Astrocyte (in vitro differentiated cells and primary cell): Measurements from ENCODE around the gene UGCG. TPM values are rescaled to one million over a fixed set of nuclear protein-coding genes. Genes with fewer than 3 reads are reported as not detected.

Experiments used
- DNase-seq: peaks from one replicate; pipeline ENCODE4 v3.0.0-alpha.2; 2010; ENCODE audit warnings: low read depth
- FAIRE-seq: peaks from 2 replicates; lab custom pipeline; 2011; peaks lifted over from hg19 to GRCh38; lab: Jason Lieb, UNC
- H2AFZ ChIP-seq: 2 replicates; pipeline ENCODE4 v1.6.0; 2012; ENCODE audit warnings: low read depth, low read length, inconsistent platforms
- H3K27ac ChIP-seq: 2 replicates; pipeline ENCODE4 v1.5.1; 2011; ENCODE audit warnings: low read depth, low read length, inconsistent platforms
- H3K27me3 ChIP-seq: 2 replicates; pipeline ENCODE4 v1.6.0; 2011; ENCODE audit warnings: low read length, inconsistent platforms; ENCODE audit not compliant: insufficient read depth
- H3K36me3 ChIP-seq: 2 replicates; pipeline ENCODE4 v1.5.1; 2011; ENCODE audit warnings: low read length, inconsistent platforms; ENCODE audit not compliant: insufficient read depth
- H3K4me1 ChIP-seq: 2 replicates; pipeline ENCODE4 v1.5.1; 2011; ENCODE audit warnings: low read length, inconsistent platforms; ENCODE audit not compliant: insufficient read depth
- H3K4me2 ChIP-seq: 2 replicates; pipeline ENCODE4 v1.6.0; 2012; ENCODE audit warnings: low read length, inconsistent platforms
- H3K4me3 ChIP-seq: 2 replicates; pipeline ENCODE4 v1.5.1; 2011; ENCODE audit warnings: low read depth, mild to moderate bottlenecking, low read length, inconsistent platforms; ENCODE audit not compliant: insufficient read depth
- H3K79me2 ChIP-seq: 2 replicates; pipeline ENCODE4 v1.6.0; 2012; ENCODE audit warnings: mild to moderate bottlenecking, low read length, inconsistent platforms; ENCODE audit not compliant: insufficient read depth
- H3K9ac ChIP-seq: 2 replicates; pipeline ENCODE4 v1.6.0; 2012; ENCODE audit warnings: mild to moderate bottlenecking, low read length, inconsistent platforms
- H3K9me3 ChIP-seq: 2 replicates; pipeline ENCODE4 v1.5.1; 2012; ENCODE audit warnings: low read depth, mild to moderate bottlenecking, low read length, inconsistent platforms; ENCODE audit not compliant: insufficient read depth
- H4K20me1 ChIP-seq: 2 replicates; pipeline ENCODE4 v1.6.0; 2012; ENCODE audit warnings: low read length, inconsistent platforms; ENCODE audit not compliant: insufficient read depth
- H3K27ac Mint-ChIP-seq: one replicate; pipeline ENCODE4 v1.8.0; 2021; ENCODE audit warnings: mild to moderate bottlenecking, mixed read lengths; ENCODE audit not compliant: unreplicated experiment
- H3K27me3 Mint-ChIP-seq: one replicate; pipeline ENCODE4 v1.8.0; 2021; ENCODE audit warnings: low read depth, mixed read lengths; ENCODE audit not compliant: unreplicated experiment
- H3K36me3 Mint-ChIP-seq: one replicate; pipeline ENCODE4 v1.8.0; 2021; ENCODE audit warnings: low read depth, mixed read lengths; ENCODE audit not compliant: unreplicated experiment
- H3K4me1 Mint-ChIP-seq: one replicate; pipeline ENCODE4 v1.8.0; 2021; ENCODE audit warnings: low read depth, mixed read lengths; ENCODE audit not compliant: unreplicated experiment
- H3K4me3 Mint-ChIP-seq: one replicate; pipeline ENCODE4 v1.8.0; 2021; ENCODE audit warnings: mild to moderate bottlenecking, moderate library complexity, mixed read lengths; ENCODE audit not compliant: unreplicated experiment
- H3K9me3 Mint-ChIP-seq: one replicate; pipeline ENCODE4 v1.8.0; 2021; ENCODE audit warnings: mild to moderate bottlenecking, mixed read lengths; ENCODE audit not compliant: unreplicated experiment
- EZH2 ChIP-seq: IDR thresholded peaks from 2 replicates; pipeline ENCODE4 v1.6.1; 2012; ENCODE audit warnings: mild to moderate bottlenecking, low read length, inconsistent platforms; ENCODE audit not compliant: insufficient read depth
- total RNA-seq: library from RNA; stranded (reverse); gene quantifications from 2 replicates; pipeline ENCODE4 v1.2.1, GENCODE V29; 2021
- TF ChIP-seq, protein P1 (sequence below): IDR thresholded peaks from 2 replicates; pipeline ENCODE4 v1.5.1; 2011; ENCODE audit warnings: low read depth, mild to moderate bottlenecking, inconsistent platforms, low read length, moderate library complexity; ENCODE audit not compliant: insufficient read depth

Gene UGCG
- total RNA-seq, 1 donor from 2014 or later, result 166 TPM

DNA sequence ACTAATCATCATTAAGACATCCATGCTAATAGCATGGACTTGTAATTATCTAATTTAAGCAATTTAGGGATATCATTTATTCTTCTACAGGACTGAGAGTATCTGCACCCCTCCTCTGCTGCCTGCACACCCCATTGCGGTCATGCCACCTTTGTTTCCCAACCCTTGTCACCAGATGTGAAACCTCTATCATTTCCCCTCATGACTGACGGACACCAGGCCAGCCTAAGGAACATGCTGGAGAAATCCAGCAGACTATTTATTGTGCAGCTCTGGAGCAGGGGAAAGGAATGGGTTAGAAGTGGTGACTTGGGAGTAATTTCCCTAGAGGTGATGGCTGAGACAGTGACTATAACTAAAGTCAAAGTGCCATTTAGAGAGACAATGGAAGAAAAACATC is 40.7 kb downstream of the UGCG start:
- no peak overlapping the region for H3K27ac Mint-ChIP-seq
- H3K36me3 ChIP-seq, result peaks cover 26% of the 10 kb centered on the region
- FAIRE-seq (no peak), DNase-seq (no peak)
- no peak overlapping the region for H2AFZ ChIP-seq
- no peak overlapping the region for H3K9ac ChIP-seq
- H3K9me3 ChIP-seq, result no peaks in the 10 kb centered on the region
- peaks cover 9% of the 10 kb centered on the region for H3K4me1 ChIP-seq
- H3K36me3 Mint-ChIP-seq, result peaks cover 26% of the 10 kb centered on the region
- peaks cover 51% of the 10 kb centered on the region for H3K4me1 Mint-ChIP-seq
- TF ChIP-seq EZH2, result no peak
- TF ChIP-seq, protein P1, sequence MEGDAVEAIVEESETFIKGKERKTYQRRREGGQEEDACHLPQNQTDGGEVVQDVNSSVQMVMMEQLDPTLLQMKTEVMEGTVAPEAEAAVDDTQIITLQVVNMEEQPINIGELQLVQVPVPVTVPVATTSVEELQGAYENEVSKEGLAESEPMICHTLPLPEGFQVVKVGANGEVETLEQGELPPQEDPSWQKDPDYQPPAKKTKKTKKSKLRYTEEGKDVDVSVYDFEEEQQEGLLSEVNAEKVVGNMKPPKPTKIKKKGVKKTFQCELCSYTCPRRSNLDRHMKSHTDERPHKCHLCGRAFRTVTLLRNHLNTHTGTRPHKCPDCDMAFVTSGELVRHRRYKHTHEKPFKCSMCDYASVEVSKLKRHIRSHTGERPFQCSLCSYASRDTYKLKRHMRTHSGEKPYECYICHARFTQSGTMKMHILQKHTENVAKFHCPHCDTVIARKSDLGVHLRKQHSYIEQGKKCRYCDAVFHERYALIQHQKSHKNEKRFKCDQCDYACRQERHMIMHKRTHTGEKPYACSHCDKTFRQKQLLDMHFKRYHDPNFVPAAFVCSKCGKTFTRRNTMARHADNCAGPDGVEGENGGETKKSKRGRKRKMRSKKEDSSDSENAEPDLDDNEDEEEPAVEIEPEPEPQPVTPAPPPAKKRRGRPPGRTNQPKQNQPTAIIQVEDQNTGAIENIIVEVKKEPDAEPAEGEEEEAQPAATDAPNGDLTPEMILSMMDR, result no peak
- no peaks in the 10 kb centered on the region for H3K9me3 Mint-ChIP-seq
- H3K4me2 ChIP-seq, result peak overlapping the region; percentile 27
- H3K27me3 Mint-ChIP-seq, result no peaks in the 10 kb centered on the region
- H3K4me3 ChIP-seq, result no peak overlapping the region
- no peaks in the 10 kb centered on the region for H4K20me1 ChIP-seq
- no peaks in the 10 kb centered on the region for H3K79me2 ChIP-seq
- peak overlapping the region; percentile 16 for H3K27ac ChIP-seq
- no peak overlapping the region for H3K4me3 Mint-ChIP-seq
- H3K27me3 ChIP-seq, result no peaks in the 10 kb centered on the region

DNA sequence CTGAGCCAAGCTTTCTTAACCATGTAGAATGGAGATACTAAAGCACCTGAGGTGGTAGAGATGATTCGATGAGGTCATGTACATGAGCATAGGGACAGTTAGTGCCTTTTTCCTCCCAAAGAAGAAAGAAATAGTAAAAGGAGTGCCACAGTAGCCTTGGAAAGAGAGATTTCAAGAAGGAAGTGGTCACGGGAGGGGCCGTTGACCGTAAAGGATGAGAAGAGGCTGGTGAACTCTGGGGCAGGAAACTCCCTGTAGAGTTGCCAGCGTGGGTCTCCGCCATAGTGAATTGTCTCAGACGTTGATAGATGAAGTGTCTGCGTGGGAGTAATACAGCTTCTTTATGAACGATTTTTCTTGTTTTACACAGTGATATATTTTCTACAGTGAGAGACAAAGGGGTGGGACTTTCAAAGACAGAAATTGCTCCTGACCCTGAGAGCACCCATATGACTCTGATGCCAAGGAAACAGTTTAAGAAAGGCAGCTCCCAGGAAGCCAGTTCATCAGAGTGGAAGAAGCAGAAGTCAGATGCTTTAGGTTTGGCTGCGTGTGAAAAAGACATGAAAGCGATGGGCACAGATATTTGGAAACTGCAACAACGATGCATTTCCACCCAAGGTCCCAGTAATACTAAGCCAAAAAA is 41.3 kb downstream of the UGCG start:
- Histone ChIP-seq H3K9ac (no peak overlapping the region), H3K27ac (peak overlapping the region; percentile 16)
- H3K27me3 Mint-ChIP-seq, result no peaks in the 10 kb centered on the region

More for the DNA sequence above, 41.3 kb downstream of the UGCG start:
- Histone ChIP-seq H3K9me3 (no peaks in the 10 kb centered on the region), H3K4me1 (peaks cover 9% of the 10 kb centered on the region), H4K20me1 (no peaks in the 10 kb centered on the region), H2AFZ (no peak overlapping the region), H3K36me3 (peaks cover 21% of the 10 kb centered on the region), H3K79me2 (no peaks in the 10 kb centered on the region), H3K27me3 (no peaks in the 10 kb centered on the region), H3K4me3 (no peak overlapping the region), H3K4me2 (peak overlapping the region; percentile 27)
- TF ChIP-seq, protein P1, result no peak
- no peak for TF ChIP-seq EZH2
- no peak overlapping the region for H3K4me3 Mint-ChIP-seq
- FAIRE-seq, result no peak
- peaks cover 50% of the 10 kb centered on the region for H3K4me1 Mint-ChIP-seq
- H3K36me3 Mint-ChIP-seq, result peaks cover 24% of the 10 kb centered on the region
- DNase-seq, result peak; percentile 85
- no peaks in the 10 kb centered on the region for H3K9me3 Mint-ChIP-seq
- peak overlapping the region; percentile 30 for H3K27ac Mint-ChIP-seq
